GM19455 (cell line): ENCODE results near the gene DNAJB13.

Source experiments
- ATAC-seq: cut with Tn5 transposase; IDR thresholded peaks from one replicate; pipeline ENCODE4 v1.9.1; 2021; ENCODE audit not compliant: unreplicated experiment

The DNAJB13 gene

DNA sequence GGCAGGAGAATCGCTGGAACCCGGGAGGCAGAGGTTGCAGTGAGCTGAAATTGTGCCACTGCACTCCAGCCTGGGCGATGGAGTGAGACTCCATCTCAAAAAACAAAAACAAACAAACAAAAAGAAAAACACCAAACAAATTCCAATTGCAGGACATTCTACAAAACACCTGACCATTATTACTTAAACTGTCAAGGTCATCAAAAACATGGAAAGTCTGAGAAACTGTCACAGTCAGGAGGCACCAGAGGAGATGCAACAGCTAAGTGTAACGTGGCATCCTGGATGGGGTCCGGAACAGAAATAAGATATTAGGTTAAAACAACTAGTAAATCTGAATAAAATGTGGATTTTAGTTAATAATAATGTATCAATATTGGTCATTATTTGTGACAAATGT, 914 bp upstream of the DNAJB13 start:
- no peak for ATAC-seq

DNA sequence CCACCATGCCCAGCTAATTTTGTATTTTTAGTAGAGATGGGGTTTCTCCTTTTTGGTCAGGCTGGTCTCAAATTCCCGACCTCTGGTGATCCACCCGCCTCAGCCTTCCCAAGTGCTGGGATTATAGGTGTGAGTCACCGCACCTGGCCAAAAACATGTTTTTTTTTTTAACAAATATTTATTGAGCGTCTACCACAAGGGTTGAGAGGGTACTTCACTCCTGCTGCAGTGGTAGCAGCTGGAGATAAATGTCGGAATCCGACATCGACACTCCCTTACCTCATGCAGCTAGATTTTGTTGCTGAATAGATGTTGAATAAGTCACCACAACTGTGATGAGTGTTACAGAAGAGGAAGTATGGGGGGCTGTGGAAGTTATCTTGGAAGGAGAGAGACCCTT, 971 bp downstream of the DNAJB13 start:
- ATAC-seq: no peak

DNA sequence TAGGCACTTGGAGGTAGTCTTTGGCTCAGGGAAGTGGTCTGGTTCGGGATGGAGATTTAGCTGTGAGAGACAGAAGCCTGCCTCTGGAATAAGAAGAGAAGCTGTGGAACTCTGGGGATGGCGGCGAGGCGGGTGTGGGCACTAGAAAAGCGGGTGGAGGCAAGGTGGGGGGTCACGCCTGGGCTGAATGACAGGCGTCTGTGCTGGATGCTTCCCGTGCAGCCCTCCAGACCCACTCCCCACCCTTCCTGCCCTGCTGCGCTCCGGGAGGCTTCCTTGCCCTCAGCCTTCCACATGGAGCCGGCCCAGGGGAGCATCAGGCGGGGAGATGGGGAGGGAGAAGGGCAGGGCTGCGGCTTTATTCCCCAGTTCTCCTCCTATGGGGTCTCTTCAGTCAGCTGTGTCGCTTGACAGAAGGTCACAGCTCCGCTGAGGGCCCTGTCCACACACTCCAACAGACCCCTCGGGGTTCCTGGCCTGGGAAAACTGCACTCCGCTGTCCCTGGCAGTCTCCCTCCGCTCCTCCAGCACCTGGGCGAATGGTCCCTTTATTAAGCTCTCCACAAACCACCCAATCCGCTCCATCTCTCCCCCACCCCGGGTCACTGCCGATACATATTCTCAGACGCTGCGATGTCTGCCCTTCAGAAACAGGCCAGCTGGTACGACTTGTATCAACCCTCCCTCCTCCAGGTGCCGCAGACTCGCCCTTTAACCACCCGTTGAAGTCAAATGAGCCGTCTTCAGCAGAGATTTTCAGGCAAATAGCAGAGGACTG, 6.2 kb downstream of the DNAJB13 start:
- no peak for ATAC-seq

- ATAC-seq: no peak
Observed at GRCh38 chr11:73957654-73958361, 7.0 kb downstream of the DNAJB13 start.

DNA sequence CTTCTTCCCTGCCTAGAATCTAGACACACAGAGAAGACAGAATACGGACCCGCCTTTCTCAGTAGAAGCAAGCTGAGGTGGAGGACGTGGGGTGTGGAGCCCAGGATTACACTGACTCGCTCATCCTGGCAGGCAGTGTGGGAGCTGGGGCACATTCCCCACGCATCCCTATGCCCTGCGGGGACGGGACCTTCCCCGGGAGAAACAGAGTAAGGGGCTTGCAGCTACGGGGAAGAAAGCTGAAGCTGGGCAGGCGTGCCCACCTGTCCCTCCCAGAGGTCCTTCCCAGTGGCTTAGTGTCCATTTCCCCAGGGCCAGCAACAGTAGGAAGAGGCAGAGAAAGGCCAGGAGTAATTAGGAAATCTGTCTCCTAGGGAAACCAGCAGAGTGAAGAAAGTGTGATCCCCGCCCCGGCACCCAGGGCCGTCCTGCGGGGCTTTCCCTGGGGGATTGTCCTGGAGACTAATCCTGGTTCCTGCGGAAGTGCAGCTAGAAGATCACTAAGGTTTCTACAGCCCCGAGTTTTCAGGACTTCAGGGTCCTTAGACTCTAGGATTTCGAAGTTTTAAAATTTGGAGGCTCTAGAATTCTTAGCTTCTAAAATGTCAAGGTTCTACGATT, 7.8 kb downstream of the DNAJB13 start:
- ATAC-seq: no peak

- ATAC-seq: no peak
Observed at GRCh38 chr11:73961321-73961720, 10.5 kb downstream of the DNAJB13 start.

GRCh38 chr11:73962101-73962705, 11.4 kb downstream of the DNAJB13 start:
- no peak for ATAC-seq

DNA sequence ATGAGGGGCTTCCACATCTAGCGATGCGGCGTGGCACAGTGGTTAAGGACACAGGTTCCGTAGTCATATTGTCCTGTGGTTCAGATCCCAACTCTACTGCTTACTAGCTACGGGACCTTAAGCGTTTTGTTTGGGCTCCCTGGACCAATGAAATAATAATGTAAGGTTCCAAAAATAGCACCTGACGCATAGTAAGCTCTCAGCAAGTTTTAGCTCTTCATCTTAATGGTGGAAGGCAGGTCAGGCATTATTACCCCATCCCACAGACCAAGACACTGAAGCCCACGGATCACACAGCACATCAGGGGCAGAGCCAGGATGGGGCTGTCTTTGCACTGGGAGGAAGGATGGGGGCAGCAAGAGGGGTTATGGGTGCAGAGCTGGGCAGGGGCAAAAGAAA, 13.0 kb downstream of the DNAJB13 start:
- no peak for ATAC-seq

GRCh38 chr11:73965076-73965763, 14.4 kb downstream of the DNAJB13 start:
- no peak for ATAC-seq

DNA sequence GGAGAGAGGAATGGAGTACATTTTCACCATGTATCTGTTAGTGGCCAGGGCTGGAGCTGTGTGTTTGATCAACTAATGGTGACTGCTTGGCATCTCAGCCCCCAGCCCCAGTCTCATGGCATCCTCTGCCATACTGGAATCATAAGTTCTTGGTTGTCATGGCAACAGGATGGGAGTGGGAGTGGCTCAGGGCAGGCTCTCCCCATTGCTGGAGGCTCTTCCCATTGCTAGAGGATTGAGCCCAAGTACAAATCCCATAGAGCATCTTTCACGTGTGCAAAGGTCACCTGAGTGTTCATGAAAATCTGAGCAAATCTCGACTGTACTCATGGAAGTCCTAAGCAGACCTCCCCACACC, 14.9 kb downstream of the DNAJB13 start:
- no peak for ATAC-seq

GRCh38 chr11:73968356-73968966, 17.6 kb downstream of the DNAJB13 start:
- ATAC-seq: no peak

DNA sequence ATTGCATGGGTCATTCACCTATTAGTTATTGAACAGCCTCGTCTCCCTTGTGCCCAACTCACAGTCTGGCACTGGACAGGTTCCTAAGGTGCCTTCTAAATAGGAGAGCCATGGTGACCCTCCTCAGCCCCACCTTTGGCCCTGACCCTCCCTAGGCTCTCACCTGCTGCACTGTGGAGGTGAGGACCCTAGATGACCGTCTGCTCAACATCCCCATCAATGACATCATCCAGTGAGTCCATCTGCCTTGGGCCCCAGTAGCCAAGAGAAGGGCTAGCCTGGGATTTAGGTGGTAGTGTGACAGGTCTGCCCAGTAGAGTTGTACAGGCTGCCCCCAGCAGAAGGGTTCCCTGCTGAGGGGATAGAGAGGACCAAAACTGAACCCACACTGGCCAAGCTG, 18.3 kb downstream of the DNAJB13 start:
- ATAC-seq: no peak

DNA sequence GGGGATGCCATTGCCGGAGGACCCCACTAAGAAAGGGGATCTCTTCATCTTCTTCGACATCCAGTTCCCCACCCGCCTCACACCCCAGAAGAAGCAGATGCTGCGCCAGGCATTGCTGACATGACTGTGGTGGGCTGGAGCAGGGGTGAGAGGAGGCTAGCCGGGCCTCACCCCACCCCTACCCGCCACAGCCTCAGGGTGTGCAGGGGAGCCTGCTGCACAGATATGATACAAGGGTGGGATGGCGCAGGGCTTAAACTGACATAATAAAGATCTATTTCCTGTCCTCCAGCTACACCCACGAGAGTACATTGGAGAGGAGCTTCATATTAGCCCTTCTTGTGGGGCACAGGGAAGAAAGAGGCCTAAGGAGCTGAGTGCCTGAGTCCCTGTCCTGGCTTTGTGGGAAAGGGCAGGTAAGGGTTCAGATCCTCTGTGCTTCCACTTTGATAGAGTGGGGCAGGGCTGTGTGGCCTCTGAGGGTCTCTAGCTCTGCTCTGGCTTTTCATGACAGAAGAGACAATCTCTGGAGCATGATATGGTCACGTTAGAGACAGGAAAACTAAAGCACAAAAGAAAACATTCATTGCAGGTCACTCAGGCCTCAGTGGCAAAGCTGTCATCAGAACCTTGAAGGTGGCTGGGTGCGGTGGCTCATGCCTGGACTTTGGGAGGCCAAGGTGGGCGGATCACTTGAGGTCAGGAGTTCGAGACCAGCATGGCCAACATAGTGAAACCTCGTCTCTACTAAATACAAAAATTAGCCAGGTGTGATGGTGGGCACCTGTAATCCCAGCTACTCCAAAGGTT, 19.4 kb downstream of the DNAJB13 start:
- no peak for ATAC-seq

- no peak for ATAC-seq
Observed at GRCh38 chr11:73971175-73971719, 20.4 kb downstream of the DNAJB13 start.

GRCh38 chr11:73972187-73972586, 21.4 kb downstream of the DNAJB13 start:
- no peak for ATAC-seq

- no peak for ATAC-seq
Observed at GRCh38 chr11:73972620-73973449, 22.0 kb downstream of the DNAJB13 start.

GRCh38 chr11:73974604-73975478, 24.0 kb downstream of the DNAJB13 start:
- no peak for ATAC-seq

- ATAC-seq: no peak
Observed at GRCh38 chr11:73975479-73975757, 24.6 kb downstream of the DNAJB13 start.
